GM23248 (cell line): ENCODE measurements around the gene UPP1. TPM values are rescaled to one million over a fixed set of nuclear protein-coding genes. Genes with fewer than 3 reads are reported as not detected.

Source experiments
- DNase-seq: peaks from one replicate; pipeline ENCODE4 v3.0.0-alpha.2; 2015
- H2AFZ ChIP-seq: fragments of 200-600 bp; sonication (generic); 2 replicates; pipeline ENCODE4 v1.6.1; 2016; ENCODE audit warnings: antibody characterized with exemption
- H3F3A ChIP-seq: fragments of 200-600 bp; sonication (generic); 2 replicates; pipeline ENCODE4 v1.6.1; 2016; ENCODE audit warnings: mild to moderate bottlenecking, antibody characterized with exemption, mixed run types; ENCODE audit not compliant: insufficient read depth
- H3K27ac ChIP-seq: fragments of 200-600 bp; sonication (generic); 2 replicates; pipeline ENCODE4 v1.5.1; 2016; ENCODE audit warnings: mild to moderate bottlenecking
- H3K27me3 ChIP-seq: fragments of 200-600 bp; sonication (generic); replicated peaks from 2 replicates; pipeline ENCODE4 v1.6.1; 2016; ENCODE audit warnings: mild to moderate bottlenecking; ENCODE audit not compliant: insufficient read depth
- H3K36me3 ChIP-seq: fragments of 200-600 bp; sonication (generic); 2 replicates; pipeline ENCODE4 v1.6.1; 2016; ENCODE audit warnings: low read depth, mild to moderate bottlenecking
- H3K4me1 ChIP-seq: fragments of 200-600 bp; sonication (generic); 2 replicates; pipeline ENCODE4 v1.6.1; 2016; ENCODE audit warnings: mild to moderate bottlenecking; ENCODE audit not compliant: insufficient read depth
- H3K4me2 ChIP-seq: fragments of 200-600 bp; sonication (generic); one replicate; pipeline ENCODE4 v1.6.1; 2016; ENCODE audit warnings: mild to moderate bottlenecking; ENCODE audit not compliant: unreplicated experiment
- H3K4me3 ChIP-seq: fragments of 200-600 bp; sonication (generic); 2 replicates; pipeline ENCODE4 v1.5.1; 2016; ENCODE audit warnings: mild to moderate bottlenecking
- H3K79me2 ChIP-seq: fragments of 200-600 bp; sonication (generic); 2 replicates; pipeline ENCODE4 v1.6.1; 2016; ENCODE audit warnings: mild to moderate bottlenecking; ENCODE audit not compliant: insufficient read depth
- H3K9ac ChIP-seq: fragments of 200-600 bp; sonication (generic); 2 replicates; pipeline ENCODE4 v1.6.1; 2016; ENCODE audit warnings: mild to moderate bottlenecking
- H3K9me2 ChIP-seq: fragments of 200-600 bp; sonication (generic); 2 replicates; pipeline ENCODE4 v1.6.1; 2016; ENCODE audit warnings: mixed run types, mild to moderate bottlenecking, moderate library complexity; ENCODE audit not compliant: insufficient read depth
- H3K9me3 ChIP-seq: fragments of 200-600 bp; sonication (generic); one replicate; pipeline ENCODE4 v1.6.1; 2017; ENCODE audit warnings: low read depth
- H4K20me1 ChIP-seq: fragments of 200-600 bp; sonication (generic); 2 replicates; pipeline ENCODE4 v1.6.0; 2016; ENCODE audit not compliant: insufficient read depth
- EZH2 ChIP-seq: fragments of 200-600 bp; sonication (generic); IDR thresholded peaks from 2 replicates; pipeline ENCODE4 v1.6.1; 2018; ENCODE audit warnings: antibody characterized with exemption, mild to moderate bottlenecking; ENCODE audit not compliant: insufficient read depth, poor library complexity, severe bottlenecking
- EZH2phosphoT487 ChIP-seq: fragments of 200-600 bp; sonication (generic); IDR thresholded peaks from 2 replicates; pipeline ENCODE4 v1.6.1; 2018; ENCODE audit warnings: antibody characterized with exemption, moderate library complexity, mild to moderate bottlenecking, low read depth; ENCODE audit not compliant: insufficient read depth
- WGBS, 2 experiments: methylation state at CpG; one replicate each; pipeline ENCODE4 v1.1.6; 2015 to 2017; ENCODE audit warnings: low lambda C conversion rate in 2 of 2, low coverage in 1 of 2; ENCODE audit errors: missing lambda C conversion rate in 2 of 2; 5-methylcytosine and 5-hydroxymethylcytosine counted together
- in situ Hi-C: fragments of 300-500 bp; cut with MboI; formaldehyde crosslinking; loops from 2 replicates; pipeline ENCODE4 v1.15.0; 2020
- polyA plus RNA-seq: library from polyadenylated mRNA; unstranded; fragments of >200 nt; fragmentation: Nextera tagmentation; extraction: Ambion mirVana; gene quantifications from 2 replicates; pipeline ENCODE4 v1.2.1, GENCODE V29; 2016
- total RNA-seq: library from RNA; depleted of rRNA; stranded (reverse); fragments of >200 nt; shearing (Covaris generic); gene quantifications from 2 replicates; pipeline ENCODE4 v1.2.3, GENCODE V29; 2014

Gene UPP1
- total and polyA plus RNA-seq, 2 experiments from 2014 or later: 12.9 to 33.2 TPM

GRCh38 chr7:48099781-48100180, 10.7 kb downstream of the UPP1 start:
- no peak overlapping the region for H2AFZ ChIP-seq
- H3K9ac ChIP-seq: no peak overlapping the region
- in situ Hi-C loops: loop anchor here (10.0 kb wide), 1 partner anchor 115 kb away; no protein-coding TSS in a partner anchor
- H3K27me3 ChIP-seq: no peaks in the 10 kb centered on the region
- WGBS, 2 experiments: 99% methylated on average over 3 of the region's 3 CpGs
- H3K79me2 ChIP-seq: peaks cover 11% of the 10 kb centered on the region; the same call in 1 of the 2 replicates
- H3K4me3 ChIP-seq: no peak overlapping the region
- H4K20me1 ChIP-seq: no peaks in the 10 kb centered on the region
- no peak overlapping the region for H3K27ac ChIP-seq
- H3K4me1 ChIP-seq: peaks cover 33% of the 10 kb centered on the region
- TF ChIP-seq EZH2 (no peak), EZH2phosphoT487 (no peak)
- H3K9me2 ChIP-seq: no peaks in the 10 kb centered on the region
- H3K9me3 ChIP-seq: no peaks in the 10 kb centered on the region
- H3K36me3 ChIP-seq: peaks cover 52% of the 10 kb centered on the region
- DNase-seq: no peak
- H3K4me2 ChIP-seq: no peak overlapping the region
- peaks cover 12% of the 10 kb centered on the region; the same call in 1 of the 2 replicates for H3F3A ChIP-seq

DNA sequence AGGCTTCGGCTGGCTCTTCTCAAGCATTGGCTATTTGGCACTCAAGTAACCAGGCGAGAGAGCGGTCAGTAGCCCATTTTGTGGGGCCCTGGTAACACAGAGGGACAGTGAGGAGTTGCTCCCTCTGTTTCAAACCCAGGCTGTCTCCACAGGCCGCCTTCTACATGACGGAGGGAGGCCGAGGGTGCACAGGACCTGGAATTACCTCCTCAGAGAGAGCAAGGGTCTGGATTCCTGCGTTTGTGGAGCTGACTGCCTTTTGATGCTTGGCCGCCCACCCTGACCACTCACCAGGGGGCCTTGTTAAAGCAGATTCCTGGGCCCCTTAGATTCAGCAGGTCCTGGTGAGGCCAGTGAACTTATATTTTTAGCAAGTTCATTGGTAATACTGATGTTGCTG, 12.3 kb downstream of the UPP1 start:
- Histone ChIP-seq H3K27me3 (no peaks in the 10 kb centered on the region), H3K9me2 (no peaks in the 10 kb centered on the region), H4K20me1 (no peaks in the 10 kb centered on the region), H3K79me2 (peaks cover 11% of the 10 kb centered on the region; the same call in 1 of the 2 replicates), H3K9me3 (no peaks in the 10 kb centered on the region), H2AFZ (no peak overlapping the region), H3K27ac (no peak overlapping the region), H3K4me1 (peaks cover 17% of the 10 kb centered on the region), H3F3A (peaks cover 10% of the 10 kb centered on the region; the same call in 1 of the 2 replicates), H3K9ac (no peak overlapping the region), H3K4me3 (no peak overlapping the region), H3K36me3 (peaks cover 50% of the 10 kb centered on the region), H3K4me2 (no peak overlapping the region)
- TF ChIP-seq EZH2phosphoT487: no peak
- no peak for TF ChIP-seq EZH2
- WGBS, 2 experiments: 97 to 99% methylated on average over 8 of the region's 8 CpGs
- no peak for DNase-seq
- in situ Hi-C loops: no loop called here

GRCh38 chr7:48101968-48102367, 12.9 kb downstream of the UPP1 start:
- 66 to 69% methylated on average over 4 of the region's 4 CpGs for WGBS, 2 experiments
- Histone ChIP-seq H4K20me1 (no peaks in the 10 kb centered on the region), H3F3A (peaks cover 4% of the 10 kb centered on the region; the same call in 1 of the 2 replicates), H3K4me1 (peaks cover 12% of the 10 kb centered on the region), H3K79me2 (peaks cover 11% of the 10 kb centered on the region; the same call in 1 of the 2 replicates), H3K9ac (no peak overlapping the region), H3K27ac (no peak overlapping the region), H3K27me3 (no peaks in the 10 kb centered on the region), H3K4me2 (no peak overlapping the region), H3K9me2 (no peaks in the 10 kb centered on the region), H3K4me3 (no peak overlapping the region), H3K36me3 (peaks cover 48% of the 10 kb centered on the region), H2AFZ (no peak overlapping the region), H3K9me3 (no peaks in the 10 kb centered on the region)
- TF ChIP-seq EZH2 (no peak), EZH2phosphoT487 (no peak)
- DNase-seq: no peak
- in situ Hi-C loops: no loop called here

DNA sequence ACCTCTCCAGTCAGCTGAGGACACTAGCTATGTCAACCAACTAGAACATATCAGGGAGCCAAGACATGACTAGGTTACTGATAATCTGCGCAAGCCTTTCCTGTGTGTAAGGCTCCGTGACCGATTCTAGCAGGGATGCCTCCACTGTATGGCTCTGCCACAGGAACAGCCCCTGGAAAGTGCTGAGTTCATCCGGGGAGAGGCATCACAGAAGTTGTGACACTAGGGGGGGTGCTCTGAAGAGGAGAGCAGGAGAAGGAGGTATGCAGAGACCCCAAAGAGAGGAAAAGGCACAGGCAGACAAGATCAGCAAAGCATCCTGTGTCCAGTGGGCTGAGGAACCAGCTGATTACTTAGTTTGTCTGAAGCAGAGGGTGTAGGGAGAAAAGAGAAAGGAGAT, 13.5 kb downstream of the UPP1 start:
- H3K4me3 ChIP-seq: no peak overlapping the region
- no peaks in the 10 kb centered on the region for H4K20me1 ChIP-seq
- no peaks in the 10 kb centered on the region for H3F3A ChIP-seq
- no peak overlapping the region for H3K27ac ChIP-seq
- no peak for DNase-seq
- in situ Hi-C loops: no loop called here
- no peak for TF ChIP-seq EZH2
- no peak for TF ChIP-seq EZH2phosphoT487
- no peaks in the 10 kb centered on the region for H3K9me2 ChIP-seq
- H3K9me3 ChIP-seq: no peaks in the 10 kb centered on the region
- peaks cover 11% of the 10 kb centered on the region; the same call in 1 of the 2 replicates for H3K79me2 ChIP-seq
- no peak overlapping the region for H2AFZ ChIP-seq
- no peaks in the 10 kb centered on the region for H3K27me3 ChIP-seq
- WGBS, 2 experiments: 98 to 99% methylated on average over 4 of the region's 4 CpGs
- H3K4me2 ChIP-seq: no peak overlapping the region
- H3K9ac ChIP-seq: no peak overlapping the region
- peaks cover 48% of the 10 kb centered on the region for H3K36me3 ChIP-seq
- peaks cover 7% of the 10 kb centered on the region for H3K4me1 ChIP-seq
